Lower leg skin (tissue), 4 donors: ENCODE data around the gene HMGCS2. TPM values are rescaled to one million over a fixed set of nuclear protein-coding genes. Genes with fewer than 3 reads are reported as not detected.

ENCODE experiments used
- DNase-seq, 2 donors: peaks; one replicate each; pipeline ENCODE4 v3.0.0-alpha.2; 2019; ENCODE audit warnings: low spot score in 2 of 2
- H3K4me3 ChIP-seq: fragments of 200-600 bp; sonication (generic); 2 replicates; pipeline ENCODE4 v1.5.1; 2017; ENCODE audit warnings: mild to moderate bottlenecking, low read depth; ENCODE audit not compliant: poor library complexity, severe bottlenecking
- CTCF ChIP-seq, 3 donors: fragments of 450-650 bp; IDR thresholded peaks; one replicate each; pipeline ENCODE4 v1.5.1; 2016; ENCODE audit warnings: antibody characterized with exemption in 3 of 3, mild to moderate bottlenecking in 3 of 3, moderate library complexity in 2 of 3
- POLR2A ChIP-seq, 2 donors: fragments of 450-650 bp; IDR thresholded peaks; one replicate each; pipeline ENCODE4 v1.6.1; 2016 to 2017; ENCODE audit warnings: antibody characterized with exemption in 2 of 2, mild to moderate bottlenecking in 1 of 2, moderate library complexity in 1 of 2
- WGBS, 2 donors: methylation state at CpG; one replicate each; pipeline ENCODE4 v1.1.5; 2018; 5-methylcytosine and 5-hydroxymethylcytosine counted together
- intact Hi-C: fragments of 100-400 bp; cut with DNase I; formaldehyde crosslinking; loops from one replicate; pipeline ENCODE4 v1.15.0; 2023; ENCODE audit warnings: low total_unique reads
- total RNA-seq, 4 donors: library from RNA; depleted of rRNA; stranded (reverse); fragments of >200 nt; gene quantifications; one replicate each; pipeline ENCODE4 v1.1.0, GENCODE V29; 2016

The HMGCS2 gene
- total RNA-seq, 4 donors from 2014 or later: 23.9 to 400 (median 93.4) TPM

- TF ChIP-seq POLR2A (IDR thresholded peaks at IDR 0.05): no peak
- no peak for TF ChIP-seq CTCF (IDR thresholded peaks at IDR 0.05)
- WGBS, 2 donors: 44 to 62% methylated on average over 3 of the region's 3 CpGs
- intact Hi-C loops: loop anchor here (10.0 kb wide), 1 partner anchor 197 kb away; no protein-coding TSS in a partner anchor
- DNase-seq: no peak
- no peak overlapping the region for H3K4me3 ChIP-seq
Measured at GRCh38 chr1:119747451-119747850, 21.3 kb downstream of the HMGCS2 start.

- DNase-seq: no peak
- TF ChIP-seq CTCF (IDR thresholded peaks at IDR 0.05): no peak
- TF ChIP-seq POLR2A (IDR thresholded peaks at IDR 0.05): no peak
- 89 to 91% methylated on average over 1 of the region's 1 CpG for WGBS, 2 donors
- intact Hi-C loops: loop anchor here (10.0 kb wide), 1 partner anchor 200 kb away; no protein-coding TSS in a partner anchor
- H3K4me3 ChIP-seq: no peak overlapping the region
Measured at GRCh38 chr1:119745034-119745433, 23.7 kb downstream of the HMGCS2 start.

GRCh38 chr1:119744598-119744942 lies 24.1 kb downstream of the HMGCS2 start:
- WGBS, 2 donors: 93 to 95% methylated on average over 1 of the region's 1 CpG
- no peak overlapping the region for H3K4me3 ChIP-seq
- intact Hi-C loops: loop anchor here (10.0 kb wide), 1 partner anchor 200 kb away; no protein-coding TSS in a partner anchor
- DNase-seq: no peak
- no peak for TF ChIP-seq POLR2A (IDR thresholded peaks at IDR 0.05)
- no peak for TF ChIP-seq CTCF (IDR thresholded peaks at IDR 0.05)

GRCh38 chr1:119743776-119744597 lies 24.7 kb downstream of the HMGCS2 start:
- 30 to 35% methylated on average over 17 of the region's 17 CpGs for WGBS, 2 donors
- TF ChIP-seq POLR2A (IDR thresholded peaks at IDR 0.05) (no peak), CTCF (IDR thresholded peaks at IDR 0.05) (peak in 1 of 3 donors; percentile 68)
- intact Hi-C loops: loop anchor here (10.0 kb wide), 1 partner anchor 201 kb away; no protein-coding TSS in a partner anchor
- peak in 1 of 2 donors; percentile 44 for DNase-seq
- no peak overlapping the region for H3K4me3 ChIP-seq

- intact Hi-C loops: loop anchor here (10.0 kb wide), 1 partner anchor 201 kb away; no protein-coding TSS in a partner anchor
- WGBS, 2 donors: 0 to 31% methylated on average over 1 to 3 of the region's 3 CpGs
- H3K4me3 ChIP-seq: no peak overlapping the region
- no peak for TF ChIP-seq CTCF (IDR thresholded peaks at IDR 0.05)
- no peak for TF ChIP-seq POLR2A (IDR thresholded peaks at IDR 0.05)
- peak in 1 of 2 donors; percentile 70 for DNase-seq
Measured at GRCh38 chr1:119743308-119743707, 25.4 kb downstream of the HMGCS2 start.
